K562 (cell line): ENCODE results near the gene RPS19BP1.

ENCODE experiments used
- CHCHD3 ChIP-seq: fragments of 250-450 bp; sonication (Bioruptor Pico); IDR thresholded peaks from 2 replicates; pipeline ENCODE4 v2.1.2; 2022; ENCODE audit warnings: mild to moderate bottlenecking
- FOXK1 ChIP-seq: sonication (generic); formaldehyde crosslinking; IDR thresholded peaks from 2 replicates; pipeline ENCODE4 v1.8.0; 2022; ENCODE audit warnings: missing genetic modification reagents, mild to moderate bottlenecking, borderline replicate concordance
- HMG20A ChIP-seq: fragments of 450-650 bp; formaldehyde crosslinking; conservative IDR thresholded peaks from 2 replicates; pipeline ENCODE4 v1.4.0; 2020; ENCODE audit warnings: mild to moderate bottlenecking, mixed read lengths
- MAFG ChIP-seq: fragments of 450-650 bp; conservative IDR thresholded peaks from 2 replicates; pipeline ENCODE4 v1.6.1; 2016; ENCODE audit warnings: missing genetic modification characterization, missing compliant biosample characterization
- POLR2AphosphoS5 ChIP-seq: IDR thresholded peaks from 2 replicates; pipeline ENCODE4 v1.6.1; 2011; ENCODE audit warnings: mild to moderate bottlenecking, low read depth, low read length, moderate library complexity; ENCODE audit not compliant: control insufficient read depth, insufficient read depth
- RBM25 ChIP-seq: fragments of 200-400 bp; formaldehyde crosslinking; IDR thresholded peaks from 2 replicates; pipeline ENCODE4 v1.6.1; 2018; ENCODE audit warnings: low read length, low read depth, moderate library complexity; ENCODE audit not compliant: severe bottlenecking
- SIRT6 ChIP-seq: IDR thresholded peaks from one replicate; pipeline ENCODE4 v1.6.1; 2012; ENCODE audit warnings: low read depth, mild to moderate bottlenecking, control low read depth, inconsistent platforms, low read length, moderate library complexity
- SOX6 ChIP-seq: fragments of 450-650 bp; IDR thresholded peaks from 2 replicates; pipeline ENCODE4 v1.6.1; 2014; ENCODE audit warnings: mild to moderate bottlenecking
- TF ChIP-seq, protein P1 (sequence below), 3 experiments: IDR thresholded peaks in 2 of 3; conservative IDR thresholded peaks in 1 of 3; 2 replicates each; pipeline ENCODE4 v1.5.1; 2011 to 2012; ENCODE audit warnings: low read length in 3 of 3, mild to moderate bottlenecking in 3 of 3, control low read depth in 2 of 3, improper control_type of control experiment in 1 of 3, inconsistent platforms in 1 of 3, low read depth in 1 of 3, mixed read lengths in 1 of 3, moderate library complexity in 1 of 3; ENCODE audit not compliant: insufficient read depth in 2 of 3
- TF ChIP-seq, protein P2 (sequence below), 2 experiments: fragments of 450-650 bp in 1 of 2; sonication (generic) in 1 of 2; formaldehyde crosslinking in 1 of 2; IDR thresholded peaks in 1 of 2; conservative IDR thresholded peaks in 1 of 2; 2 replicates each; pipeline versions ENCODE4 v1.6.1 to v1.8.1; 2016 to 2023; ENCODE audit warnings: mild to moderate bottlenecking in 2 of 2, moderate library complexity in 2 of 2, inconsistent platforms in 1 of 2, missing genetic modification reagents in 1 of 2

DNA sequence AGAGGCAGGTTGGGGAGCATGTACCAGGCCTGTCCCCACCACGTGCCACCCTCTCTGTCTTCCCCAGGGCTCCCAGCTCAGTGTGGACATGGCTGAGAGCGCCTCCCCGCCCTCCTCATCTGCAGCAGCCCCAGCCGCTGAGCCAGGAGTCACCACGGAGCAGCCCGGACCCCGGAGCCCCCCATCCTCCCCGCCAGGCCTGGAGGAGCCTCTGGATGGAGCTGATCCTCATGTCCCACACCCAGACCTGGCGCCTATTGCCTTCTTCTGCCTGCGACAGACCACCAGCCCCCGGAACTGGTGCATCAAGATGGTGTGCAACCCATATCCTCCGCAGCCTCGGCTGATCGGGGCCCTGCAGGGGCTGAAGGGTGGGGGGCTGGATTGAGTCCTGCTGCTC, 38.1 kb upstream of the RPS19BP1 start, which contains the start of gene CACNA1I:
- TF ChIP-seq MAFG (tag) (no peak), POLR2AphosphoS5 (no peak), FOXK1 (CRISPR knock-in tag) (no peak), SOX6 (no peak), SIRT6 (no peak), HMG20A (no peak), CHCHD3 (CRISPR knock-in tag) (no peak), RBM25 (no peak)
- TF ChIP-seq, protein P1, sequence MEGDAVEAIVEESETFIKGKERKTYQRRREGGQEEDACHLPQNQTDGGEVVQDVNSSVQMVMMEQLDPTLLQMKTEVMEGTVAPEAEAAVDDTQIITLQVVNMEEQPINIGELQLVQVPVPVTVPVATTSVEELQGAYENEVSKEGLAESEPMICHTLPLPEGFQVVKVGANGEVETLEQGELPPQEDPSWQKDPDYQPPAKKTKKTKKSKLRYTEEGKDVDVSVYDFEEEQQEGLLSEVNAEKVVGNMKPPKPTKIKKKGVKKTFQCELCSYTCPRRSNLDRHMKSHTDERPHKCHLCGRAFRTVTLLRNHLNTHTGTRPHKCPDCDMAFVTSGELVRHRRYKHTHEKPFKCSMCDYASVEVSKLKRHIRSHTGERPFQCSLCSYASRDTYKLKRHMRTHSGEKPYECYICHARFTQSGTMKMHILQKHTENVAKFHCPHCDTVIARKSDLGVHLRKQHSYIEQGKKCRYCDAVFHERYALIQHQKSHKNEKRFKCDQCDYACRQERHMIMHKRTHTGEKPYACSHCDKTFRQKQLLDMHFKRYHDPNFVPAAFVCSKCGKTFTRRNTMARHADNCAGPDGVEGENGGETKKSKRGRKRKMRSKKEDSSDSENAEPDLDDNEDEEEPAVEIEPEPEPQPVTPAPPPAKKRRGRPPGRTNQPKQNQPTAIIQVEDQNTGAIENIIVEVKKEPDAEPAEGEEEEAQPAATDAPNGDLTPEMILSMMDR (IDR thresholded peaks at IDR 0.05 in 2 of 3, conservative IDR thresholded peaks at IDR 0.05 in 1 of 3; ENCODE audit: insufficient read depth in 2 of 3, low read depth in 1 of 3, low read length in 3 of 3) = no peak
- TF ChIP-seq, protein P2, sequence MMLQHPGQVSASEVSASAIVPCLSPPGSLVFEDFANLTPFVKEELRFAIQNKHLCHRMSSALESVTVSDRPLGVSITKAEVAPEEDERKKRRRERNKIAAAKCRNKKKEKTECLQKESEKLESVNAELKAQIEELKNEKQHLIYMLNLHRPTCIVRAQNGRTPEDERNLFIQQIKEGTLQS (IDR thresholded peaks at IDR 0.05) = no peak
- TF ChIP-seq, protein P2 (CRISPR knock-in tag; conservative IDR thresholded peaks at IDR 0.05) = no peak
